Stimulated activated naive CD8-positive, alpha-beta T cell treated with anti-CD3 and anti-CD28 coated beads, Interleukin-15, Interleukin-2, amounts not matched to agents 100 ng/mL and 50 ng/mL, for 24 hours (primary cell): ENCODE data around the gene PLK2.

Source experiments
- H3K27ac Mint-ChIP-seq: one replicate; pipeline ENCODE4 v1.8.0; 2021; ENCODE audit warnings: mild to moderate bottlenecking, mixed read lengths
- H3K27me3 Mint-ChIP-seq: one replicate; pipeline ENCODE4 v1.8.0; 2021; ENCODE audit warnings: mixed read lengths
- H3K36me3 Mint-ChIP-seq: one replicate; pipeline ENCODE4 v1.8.0; 2021; ENCODE audit warnings: low read depth, mixed read lengths
- H3K4me1 Mint-ChIP-seq: one replicate; pipeline ENCODE4 v1.8.0; 2021; ENCODE audit warnings: low read depth, mixed read lengths
- H3K4me3 Mint-ChIP-seq: one replicate; pipeline ENCODE4 v1.8.0; 2021; ENCODE audit warnings: mild to moderate bottlenecking, mixed read lengths
- H3K9me3 Mint-ChIP-seq: one replicate; pipeline ENCODE4 v1.8.0; 2021; ENCODE audit warnings: mixed read lengths

The PLK2 gene

GRCh38 chr5:58460002-58460731, at the start of gene PLK2:
TSS of gene PLK2 (minus strand) at chr5:58460086. CDS start at chr5:58459959, 127 bp downstream.
- Mint-ChIP-seq H3K4me1 (peaks cover 17% of the 10 kb centered on the region), H3K27me3 (peaks cover 15% of the 10 kb centered on the region), H3K36me3 (peaks cover 5% of the 10 kb centered on the region), H3K9me3 (no peaks in the 10 kb centered on the region), H3K27ac (peak within 1 kb of the TSS; percentile 74), H3K4me3 (peak within 1 kb of the TSS; percentile 78)

- no peak overlapping the region for H3K27ac Mint-ChIP-seq
- no peak overlapping the region for H3K4me3 Mint-ChIP-seq
Measured at GRCh38 chr5:58507715-58508114, 47.8 kb upstream of the PLK2 start.

GRCh38 chr5:58505971-58506640, 46.2 kb upstream of the PLK2 start:
- no peak overlapping the region for H3K4me3 Mint-ChIP-seq
- H3K9me3 Mint-ChIP-seq, result no peaks in the 10 kb centered on the region
- no peaks in the 10 kb centered on the region for H3K36me3 Mint-ChIP-seq
- no peaks in the 10 kb centered on the region for H3K27me3 Mint-ChIP-seq
- no peak overlapping the region for H3K27ac Mint-ChIP-seq
- H3K4me1 Mint-ChIP-seq, result peaks cover 9% of the 10 kb centered on the region

More at GRCh38 chr5:58507715-58508114, 47.8 kb upstream of the PLK2 start:
- Mint-ChIP-seq H3K9me3 (no peaks in the 10 kb centered on the region), H3K36me3 (no peaks in the 10 kb centered on the region), H3K27me3 (no peaks in the 10 kb centered on the region), H3K4me1 (peaks cover 6% of the 10 kb centered on the region)

DNA sequence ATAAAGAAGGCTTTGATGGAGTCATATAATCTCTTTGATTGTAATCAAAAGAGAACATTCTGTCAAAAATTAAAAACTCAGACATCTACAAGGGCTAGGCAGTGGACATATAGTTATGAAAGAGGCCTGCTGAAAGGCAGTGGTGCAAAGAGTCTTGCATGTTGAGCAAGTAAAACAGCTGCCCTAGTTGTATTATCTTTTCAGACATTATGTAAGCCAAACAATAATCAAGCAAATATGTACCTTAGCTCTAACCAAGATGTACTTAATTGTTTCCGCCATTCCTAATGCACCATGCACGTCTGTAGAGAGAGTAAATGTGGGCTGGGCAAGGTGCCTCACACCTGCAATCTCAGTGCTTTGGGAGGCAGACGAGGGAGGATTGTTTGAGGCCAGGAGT, 45.6 kb upstream of the PLK2 start:
- peaks cover 9% of the 10 kb centered on the region for H3K4me1 Mint-ChIP-seq

GRCh38 chr5:58504766-58505165, 44.9 kb upstream of the PLK2 start:
- H3K9me3 Mint-ChIP-seq, result no peaks in the 10 kb centered on the region
- H3K27ac Mint-ChIP-seq, result no peak overlapping the region
- H3K36me3 Mint-ChIP-seq, result no peaks in the 10 kb centered on the region
- peaks cover 15% of the 10 kb centered on the region for H3K4me1 Mint-ChIP-seq
- no peaks in the 10 kb centered on the region for H3K27me3 Mint-ChIP-seq
- no peak overlapping the region for H3K4me3 Mint-ChIP-seq

More for the DNA sequence above, 45.6 kb upstream of the PLK2 start:
- Mint-ChIP-seq H3K27me3 (no peaks in the 10 kb centered on the region), H3K9me3 (no peaks in the 10 kb centered on the region), H3K36me3 (no peaks in the 10 kb centered on the region), H3K4me3 (no peak overlapping the region), H3K27ac (no peak overlapping the region)

GRCh38 chr5:58503390-58504046, 43.6 kb upstream of the PLK2 start:
- no peak overlapping the region for H3K4me3 Mint-ChIP-seq
- no peaks in the 10 kb centered on the region for H3K27me3 Mint-ChIP-seq
- no peaks in the 10 kb centered on the region for H3K36me3 Mint-ChIP-seq
- no peak overlapping the region for H3K27ac Mint-ChIP-seq
- no peaks in the 10 kb centered on the region for H3K9me3 Mint-ChIP-seq
- peaks cover 24% of the 10 kb centered on the region for H3K4me1 Mint-ChIP-seq

- Mint-ChIP-seq H3K4me1 (peaks cover 23% of the 10 kb centered on the region), H3K27ac (no peak overlapping the region), H3K36me3 (no peaks in the 10 kb centered on the region), H3K27me3 (no peaks in the 10 kb centered on the region), H3K9me3 (no peaks in the 10 kb centered on the region), H3K4me3 (no peak overlapping the region)
Measured at GRCh38 chr5:58501778-58502417, 42.0 kb upstream of the PLK2 start.

GRCh38 chr5:58499941-58500340, 40.1 kb upstream of the PLK2 start:
- Mint-ChIP-seq H3K27me3 (no peaks in the 10 kb centered on the region), H3K36me3 (no peaks in the 10 kb centered on the region), H3K4me3 (no peak overlapping the region), H3K4me1 (peaks cover 23% of the 10 kb centered on the region), H3K9me3 (no peaks in the 10 kb centered on the region), H3K27ac (peak overlapping the region; percentile 72)

- no peak overlapping the region for H3K4me3 Mint-ChIP-seq
- peaks cover 23% of the 10 kb centered on the region for H3K4me1 Mint-ChIP-seq
Measured at GRCh38 chr5:58499231-58499630, 39.3 kb upstream of the PLK2 start.

DNA sequence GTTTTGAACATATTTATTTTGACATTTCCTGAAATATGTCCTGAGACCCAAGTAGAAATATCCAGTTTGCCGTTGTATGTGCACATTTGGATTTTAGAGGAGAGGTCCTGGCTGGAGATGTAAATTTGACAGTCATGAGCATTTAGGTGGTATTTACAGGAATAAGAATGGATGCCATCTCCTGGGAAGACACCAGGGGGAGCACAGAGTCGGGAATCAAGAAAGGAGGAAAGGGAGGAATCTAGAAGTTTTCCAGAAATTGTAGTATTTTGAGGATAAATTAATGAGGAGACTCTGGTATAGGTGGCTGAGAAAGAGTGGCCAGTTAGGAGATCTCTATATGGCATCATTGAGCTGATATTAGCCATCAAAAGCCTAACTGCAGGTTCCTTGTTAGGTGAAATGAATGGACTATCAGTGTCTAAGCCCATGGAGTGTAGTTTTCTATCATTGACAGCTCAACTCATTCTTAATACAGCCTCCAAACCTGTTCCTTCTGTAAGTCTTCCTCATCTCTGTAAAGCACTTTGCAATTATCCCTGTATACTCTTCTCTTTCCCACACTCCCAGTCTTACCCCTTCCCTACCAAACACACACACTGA, 38.6 kb upstream of the PLK2 start:
- no peak overlapping the region for H3K27ac Mint-ChIP-seq
- no peak overlapping the region for H3K4me3 Mint-ChIP-seq
- no peaks in the 10 kb centered on the region for H3K9me3 Mint-ChIP-seq
- peaks cover 23% of the 10 kb centered on the region for H3K4me1 Mint-ChIP-seq
- no peaks in the 10 kb centered on the region for H3K36me3 Mint-ChIP-seq
- H3K27me3 Mint-ChIP-seq, result no peaks in the 10 kb centered on the region

More at GRCh38 chr5:58499231-58499630, 39.3 kb upstream of the PLK2 start:
- no peaks in the 10 kb centered on the region for H3K9me3 Mint-ChIP-seq
- no peaks in the 10 kb centered on the region for H3K27me3 Mint-ChIP-seq
- no peaks in the 10 kb centered on the region for H3K36me3 Mint-ChIP-seq
- no peak overlapping the region for H3K27ac Mint-ChIP-seq

DNA sequence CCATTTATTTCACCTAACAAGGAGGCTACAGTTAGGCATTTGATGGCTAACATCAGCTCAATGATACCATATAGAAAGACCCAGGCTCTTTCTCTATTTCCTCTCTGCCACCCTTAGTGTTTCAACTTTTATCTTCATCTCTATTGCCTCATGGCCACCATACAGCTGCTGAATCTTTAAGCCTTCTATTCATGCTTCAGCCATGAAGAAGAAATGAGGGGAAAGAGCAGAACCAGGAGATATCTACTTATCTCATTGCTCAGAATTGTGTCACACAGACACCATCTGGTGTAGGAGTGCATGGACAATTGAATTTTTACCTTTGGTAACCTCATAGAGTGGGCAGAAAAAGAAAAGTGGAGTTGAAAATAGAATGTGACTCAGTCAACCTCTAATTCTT, 38.0 kb upstream of the PLK2 start:
- Mint-ChIP-seq H3K4me3 (no peak overlapping the region), H3K36me3 (no peaks in the 10 kb centered on the region), H3K9me3 (no peaks in the 10 kb centered on the region), H3K27ac (no peak overlapping the region), H3K4me1 (peaks cover 23% of the 10 kb centered on the region), H3K27me3 (no peaks in the 10 kb centered on the region)

DNA sequence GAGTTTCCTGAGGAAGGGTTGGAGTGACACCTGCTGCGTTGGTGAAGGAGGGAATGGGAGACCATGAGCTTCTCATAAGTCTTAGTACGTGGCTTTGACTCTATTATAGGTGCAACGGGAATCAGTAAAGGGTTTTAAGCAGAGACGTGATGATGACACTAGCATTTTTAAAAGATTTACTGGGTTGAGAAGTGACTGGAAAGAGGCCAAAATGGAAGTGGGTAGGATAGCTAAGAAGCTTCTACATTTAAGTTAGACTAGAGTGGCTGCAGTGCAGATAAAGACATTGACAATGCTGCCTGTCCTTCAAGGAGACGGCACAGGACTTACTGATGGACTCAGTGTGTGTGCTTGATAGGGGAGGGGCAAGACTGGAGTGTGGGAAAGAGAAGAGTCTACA, 37.5 kb upstream of the PLK2 start:
- H3K36me3 Mint-ChIP-seq, result no peaks in the 10 kb centered on the region

DNA sequence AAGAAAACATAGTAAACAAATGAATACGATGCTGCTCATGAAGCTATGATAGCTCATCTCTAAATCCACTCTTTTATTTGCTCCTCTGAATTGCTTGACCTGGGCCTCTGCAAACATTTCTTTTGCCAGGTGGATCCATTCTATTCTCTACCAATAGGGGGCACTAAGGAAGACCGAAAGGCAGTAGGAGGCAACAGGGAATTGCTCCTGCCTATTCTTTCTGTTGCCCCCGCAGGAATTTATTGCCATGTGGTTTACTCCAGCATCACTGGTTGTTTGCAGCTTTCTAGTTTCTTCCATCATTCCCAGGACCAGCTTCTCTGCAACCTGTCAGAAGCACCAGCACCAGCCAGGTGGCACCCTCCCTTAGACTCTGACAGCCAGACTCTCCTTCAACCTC, 36.6 kb upstream of the PLK2 start:
- H3K9me3 Mint-ChIP-seq, result no peaks in the 10 kb centered on the region
- H3K36me3 Mint-ChIP-seq, result no peaks in the 10 kb centered on the region
- no peaks in the 10 kb centered on the region for H3K27me3 Mint-ChIP-seq
- H3K4me3 Mint-ChIP-seq, result no peak overlapping the region
- H3K27ac Mint-ChIP-seq, result no peak overlapping the region
- peaks cover 18% of the 10 kb centered on the region for H3K4me1 Mint-ChIP-seq

More for the DNA sequence above, 37.5 kb upstream of the PLK2 start:
- H3K4me1 Mint-ChIP-seq, result peaks cover 18% of the 10 kb centered on the region
- H3K9me3 Mint-ChIP-seq, result no peaks in the 10 kb centered on the region
- H3K27me3 Mint-ChIP-seq, result no peaks in the 10 kb centered on the region
- no peak overlapping the region for H3K4me3 Mint-ChIP-seq
- peak overlapping the region; percentile 6 for H3K27ac Mint-ChIP-seq

DNA sequence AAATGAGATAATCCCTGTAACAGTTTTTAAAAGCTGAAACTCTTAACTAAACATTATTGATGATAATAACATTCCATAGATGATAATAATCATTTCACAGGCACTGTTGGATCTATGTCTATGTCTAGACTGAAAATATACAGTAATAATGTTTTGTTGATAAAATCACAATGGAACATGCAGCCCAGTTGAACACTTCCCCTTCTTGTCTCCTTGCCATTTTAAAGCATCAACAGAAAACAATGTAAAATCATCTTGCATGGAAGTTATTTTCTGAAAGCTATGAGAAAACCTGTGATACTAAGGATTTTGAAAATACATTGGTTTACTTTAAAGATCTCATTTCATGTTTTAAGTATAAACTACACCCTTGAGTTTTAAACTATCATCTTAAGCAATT, 33.3 kb upstream of the PLK2 start:
- no peak overlapping the region for H3K27ac Mint-ChIP-seq
- H3K4me3 Mint-ChIP-seq, result no peak overlapping the region
- peaks cover 14% of the 10 kb centered on the region for H3K27me3 Mint-ChIP-seq

More for the DNA sequence above, 33.3 kb upstream of the PLK2 start:
- H3K9me3 Mint-ChIP-seq, result no peaks in the 10 kb centered on the region
- no peaks in the 10 kb centered on the region for H3K36me3 Mint-ChIP-seq
- H3K4me1 Mint-ChIP-seq, result peaks cover 15% of the 10 kb centered on the region
